Thyroid gland (tissue), 4 donors: ENCODE results near the gene TCF7L2.

Source experiments
- POLR2A ChIP-seq, 2 donors: fragments of 450-650 bp; IDR thresholded peaks; one replicate each; pipeline ENCODE4 v1.6.1; 2017; ENCODE audit warnings: antibody characterized with exemption in 2 of 2, mild to moderate bottlenecking in 2 of 2, moderate library complexity in 1 of 2
- TF ChIP-seq, protein P1 (sequence below), 6 experiments: fragments of 200-600 bp in 3 of 6; fragments of 450-650 bp in 3 of 6; sonication (generic) in 3 of 6; IDR thresholded peaks; one replicate each; pipeline ENCODE4 v1.5.1; 2016 to 2019; ENCODE audit warnings: antibody characterized with exemption in 6 of 6, mild to moderate bottlenecking in 2 of 6, inconsistent platforms in 1 of 6, moderate library complexity in 1 of 6

DNA sequence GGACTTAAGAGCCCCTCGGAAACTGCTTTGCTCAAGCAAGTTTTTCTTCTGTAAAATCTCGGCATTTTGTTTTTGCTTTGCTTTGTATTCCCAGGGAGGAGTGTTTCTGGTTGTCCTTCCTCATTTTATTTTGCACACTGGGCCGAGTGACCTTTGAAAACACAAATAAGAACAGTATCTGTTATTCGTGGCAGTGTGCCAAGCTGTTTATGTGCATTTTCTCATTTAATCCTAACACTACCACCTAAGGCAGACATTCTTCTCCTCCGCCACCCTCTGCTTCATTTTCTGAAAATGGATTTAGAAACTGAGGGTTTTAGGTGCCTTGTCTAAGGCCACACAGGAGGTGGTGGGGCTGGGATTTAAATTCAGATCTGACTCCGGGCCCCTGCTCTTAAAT is 218.5 kb downstream of the TCF7L2 start:
- TF ChIP-seq, protein P1, sequence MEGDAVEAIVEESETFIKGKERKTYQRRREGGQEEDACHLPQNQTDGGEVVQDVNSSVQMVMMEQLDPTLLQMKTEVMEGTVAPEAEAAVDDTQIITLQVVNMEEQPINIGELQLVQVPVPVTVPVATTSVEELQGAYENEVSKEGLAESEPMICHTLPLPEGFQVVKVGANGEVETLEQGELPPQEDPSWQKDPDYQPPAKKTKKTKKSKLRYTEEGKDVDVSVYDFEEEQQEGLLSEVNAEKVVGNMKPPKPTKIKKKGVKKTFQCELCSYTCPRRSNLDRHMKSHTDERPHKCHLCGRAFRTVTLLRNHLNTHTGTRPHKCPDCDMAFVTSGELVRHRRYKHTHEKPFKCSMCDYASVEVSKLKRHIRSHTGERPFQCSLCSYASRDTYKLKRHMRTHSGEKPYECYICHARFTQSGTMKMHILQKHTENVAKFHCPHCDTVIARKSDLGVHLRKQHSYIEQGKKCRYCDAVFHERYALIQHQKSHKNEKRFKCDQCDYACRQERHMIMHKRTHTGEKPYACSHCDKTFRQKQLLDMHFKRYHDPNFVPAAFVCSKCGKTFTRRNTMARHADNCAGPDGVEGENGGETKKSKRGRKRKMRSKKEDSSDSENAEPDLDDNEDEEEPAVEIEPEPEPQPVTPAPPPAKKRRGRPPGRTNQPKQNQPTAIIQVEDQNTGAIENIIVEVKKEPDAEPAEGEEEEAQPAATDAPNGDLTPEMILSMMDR (IDR thresholded peaks at IDR 0.05): no peak
- no peak for TF ChIP-seq POLR2A (IDR thresholded peaks at IDR 0.05)
